SK-N-SH (cell line): ENCODE results near the gene ZSCAN10. TPM values are rescaled to one million over a fixed set of nuclear protein-coding genes. Genes with fewer than 3 reads are reported as not detected.

Source experiments
- CTCF ChIA-PET: fragments of 300-600, 350-600 bp; formaldehyde crosslinking; extraction: SDS; loops from one replicate; lab custom pipeline; 2021; lab: Yijun Ruan, JAX
- POLR2A ChIA-PET: fragments of 350-600 bp; sonication (Branson Sonifier 250); formaldehyde crosslinking; extraction: SDS; loops from one replicate; lab custom pipeline; 2020; ENCODE audit warnings: antibody characterized with exemption, inconsistent platforms; lab: Yijun Ruan, JAX
- DNase-seq: peaks from one replicate; pipeline ENCODE4 v3.0.0; 2012
- H2AFZ ChIP-seq: fragments of 200-600 bp; sonication (generic); 2 replicates; pipeline ENCODE4 v1.8.1; 2016; ENCODE audit warnings: antibody characterized with exemption, mild to moderate bottlenecking, low read depth
- H3F3A ChIP-seq: fragments of 200-600 bp; sonication (generic); replicated peaks from 2 replicates; pipeline ENCODE3; 2016; ENCODE audit warnings: antibody characterized with exemption, mild to moderate bottlenecking; ENCODE audit not compliant: insufficient read depth
- H3K27ac ChIP-seq, 2 experiments: fragments of 200-500 bp in 1 of 2; fragments of 200-600 bp in 1 of 2; sonication (Bioruptor generic) in 1 of 2; sonication (generic), shearing (Covaris generic) in 1 of 2; 2 replicates each; pipeline versions ENCODE4 v1.5.1 to v1.6.1; 2014 to 2016; ENCODE audit warnings: low read depth in 2 of 2, inconsistent platforms in 1 of 2, low read length in 1 of 2, mild to moderate bottlenecking in 1 of 2, mixed read lengths in 1 of 2
- H3K27me3 ChIP-seq: fragments of 200-600 bp; sonication (generic), shearing (Covaris generic); 2 replicates; pipeline ENCODE4 v1.6.1; 2016; ENCODE audit warnings: mixed run types; ENCODE audit not compliant: insufficient read depth
- H3K36me3 ChIP-seq, 2 experiments: fragments of 200-500 bp in 1 of 2; fragments of 200-600 bp in 1 of 2; sonication (Bioruptor generic) in 1 of 2; sonication (generic) in 1 of 2; replicated peaks in 1 of 2; 2 replicates each; pipeline versions ENCODE3 to v1.5.1; 2014 to 2016; ENCODE audit warnings: low read length in 1 of 2, mild to moderate bottlenecking in 1 of 2; ENCODE audit not compliant: insufficient read depth in 2 of 2, control insufficient read depth in 1 of 2
- H3K4me1 ChIP-seq, 2 experiments: fragments of 200-500 bp in 1 of 2; fragments of 200-600 bp in 1 of 2; sonication (Bioruptor generic) in 1 of 2; sonication (generic), shearing (Covaris generic) in 1 of 2; 2 replicates each; pipeline versions ENCODE4 v1.5.1 to v1.6.1; 2014 to 2016; ENCODE audit warnings: low read depth in 1 of 2, low read length in 1 of 2, mixed run types in 1 of 2; ENCODE audit not compliant: insufficient read depth in 2 of 2, control insufficient read depth in 1 of 2
- H3K4me2 ChIP-seq: fragments of 200-600 bp; sonication (generic), shearing (Covaris generic); 2 replicates; pipeline ENCODE4 v1.6.1; 2017; ENCODE audit warnings: mixed run types
- H3K4me3 ChIP-seq, 2 experiments: fragments of 200-500 bp in 1 of 2; fragments of 200-600 bp in 1 of 2; sonication (Bioruptor generic) in 1 of 2; sonication (generic), shearing (Covaris generic) in 1 of 2; 2 replicates each; pipeline versions ENCODE4 v1.5.1 to v1.8.1; 2014 to 2016; ENCODE audit warnings: low read depth in 2 of 2, inconsistent platforms in 1 of 2, low read length in 1 of 2, mild to moderate bottlenecking in 1 of 2, mixed read lengths in 1 of 2, moderate library complexity in 1 of 2
- H3K79me2 ChIP-seq: fragments of 200-600 bp; sonication (generic); 2 replicates; pipeline ENCODE4 v1.8.1; 2017; ENCODE audit warnings: mild to moderate bottlenecking; ENCODE audit not compliant: insufficient read depth
- H3K9ac ChIP-seq: fragments of 200-600 bp; sonication (generic); 2 replicates; pipeline ENCODE4 v1.6.1; 2017; ENCODE audit warnings: mixed run types
- H3K9me2 ChIP-seq: fragments of 200-600 bp; sonication (generic); 2 replicates; pipeline ENCODE4 v1.6.1; 2017; ENCODE audit warnings: mixed run types
- H3K9me3 ChIP-seq: fragments of 200-600 bp; sonication (generic); 2 replicates; pipeline ENCODE4 v1.6.1; 2017; ENCODE audit warnings: mixed run types, mild to moderate bottlenecking, moderate library complexity
- H4K20me1 ChIP-seq: fragments of 200-600 bp; sonication (generic); 2 replicates; pipeline ENCODE4 v1.6.1; 2017; ENCODE audit warnings: mild to moderate bottlenecking, mixed run types; ENCODE audit not compliant: insufficient read depth
- ELF1 ChIP-seq: IDR thresholded peaks from 2 replicates; pipeline ENCODE4 v1.4.0; 2012
- EP300 ChIP-seq, 2 experiments: IDR thresholded peaks; 2 replicates each; pipeline versions ENCODE4 v1.4.0 to v1.6.1; 2012; ENCODE audit warnings: borderline replicate concordance in 1 of 2, low read depth in 1 of 2, low read length in 1 of 2
- FOSL2 ChIP-seq: IDR thresholded peaks from 2 replicates; pipeline ENCODE4 v1.4.0; 2012; ENCODE audit warnings: low read depth, mild to moderate bottlenecking, moderate library complexity, borderline replicate concordance
- FOXM1 ChIP-seq: IDR thresholded peaks from 2 replicates; pipeline ENCODE4 v1.4.0; 2012; ENCODE audit warnings: low read depth, mild to moderate bottlenecking
- GABPA ChIP-seq: IDR thresholded peaks from 2 replicates; pipeline ENCODE4 v1.4.0; 2012; ENCODE audit warnings: low read depth, mild to moderate bottlenecking
- GATA2 ChIP-seq: sonication (generic); formaldehyde crosslinking; IDR thresholded peaks from 2 replicates; pipeline ENCODE4 v1.5.0; 2020; ENCODE audit warnings: mild to moderate bottlenecking, missing genetic modification reagents
- MEF2A ChIP-seq: IDR thresholded peaks from 2 replicates; pipeline ENCODE4 v1.4.0; 2012; ENCODE audit warnings: low read depth, borderline replicate concordance
- NFIC ChIP-seq: IDR thresholded peaks from 2 replicates; pipeline ENCODE4 v1.4.0; 2012; ENCODE audit warnings: borderline replicate concordance
- NRF1 ChIP-seq: IDR thresholded peaks from 2 replicates; pipeline ENCODE4 v1.6.1; 2012; ENCODE audit warnings: low read depth, mild to moderate bottlenecking, low read length
- POLR2AphosphoS5 ChIP-seq: IDR thresholded peaks from 2 replicates; pipeline ENCODE4 v1.6.1; 2012; ENCODE audit warnings: low read depth, low read length
- RCOR1 ChIP-seq: fragments of 150-350 bp; IDR thresholded peaks from 2 replicates; pipeline ENCODE4 v1.6.1; 2017; ENCODE audit warnings: antibody characterized with exemption, low read length
- SIN3A ChIP-seq: IDR thresholded peaks from 2 replicates; pipeline ENCODE4 v1.6.1; 2012; ENCODE audit warnings: low read depth, mild to moderate bottlenecking, low read length, moderate library complexity, borderline replicate concordance
- TEAD4 ChIP-seq: IDR thresholded peaks from 2 replicates; pipeline ENCODE4 v1.4.0; 2012; ENCODE audit warnings: mild to moderate bottlenecking, borderline replicate concordance; ENCODE audit not compliant: insufficient read depth
- YY1 ChIP-seq: IDR thresholded peaks from 2 replicates; pipeline ENCODE4 v1.4.0; 2012; ENCODE audit warnings: low read depth, mild to moderate bottlenecking
- WGBS: methylation state at CpG from one replicate; pipeline ENCODE4 v1.1.6; 2017; ENCODE audit warnings: low lambda C conversion rate; 5-methylcytosine and 5-hydroxymethylcytosine counted together
- polyA plus RNA-seq, 3 experiments: library from polyadenylated mRNA; depleted of rRNA; stranded (reverse); fragments of >200 nt; gene quantifications; 2 replicates each; pipeline ENCODE4 v1.2.3, GENCODE V29; 2012
- TF ChIP-seq, protein P1 (sequence below): IDR thresholded peaks from 2 replicates; pipeline ENCODE4 v1.4.0; 2012; ENCODE audit warnings: low read depth
- TF ChIP-seq, protein P2 (sequence below): IDR thresholded peaks from 2 replicates; pipeline ENCODE4; 2012
- TF ChIP-seq, protein P3 (sequence below): fragments of 150-350 bp; IDR thresholded peaks from 2 replicates; pipeline ENCODE4 v1.6.1; 2016; ENCODE audit warnings: mild to moderate bottlenecking, low read depth, low read length
- TF ChIP-seq, protein P4 (sequence below): fragments of 200-600 bp; sonication (generic); IDR thresholded peaks from 2 replicates; pipeline ENCODE4 v1.6.1; 2017; ENCODE audit warnings: antibody characterized with exemption, mild to moderate bottlenecking, moderate library complexity
- TF ChIP-seq, protein P5 (sequence below): IDR thresholded peaks from 2 replicates; pipeline ENCODE4 v1.4.0; 2012; ENCODE audit warnings: low read depth, borderline replicate concordance

ZSCAN10 gene
- polyA plus RNA-seq, 1 of the 3 experiments (the other 2 are of a cell fraction), result 0.05 TPM

DNA sequence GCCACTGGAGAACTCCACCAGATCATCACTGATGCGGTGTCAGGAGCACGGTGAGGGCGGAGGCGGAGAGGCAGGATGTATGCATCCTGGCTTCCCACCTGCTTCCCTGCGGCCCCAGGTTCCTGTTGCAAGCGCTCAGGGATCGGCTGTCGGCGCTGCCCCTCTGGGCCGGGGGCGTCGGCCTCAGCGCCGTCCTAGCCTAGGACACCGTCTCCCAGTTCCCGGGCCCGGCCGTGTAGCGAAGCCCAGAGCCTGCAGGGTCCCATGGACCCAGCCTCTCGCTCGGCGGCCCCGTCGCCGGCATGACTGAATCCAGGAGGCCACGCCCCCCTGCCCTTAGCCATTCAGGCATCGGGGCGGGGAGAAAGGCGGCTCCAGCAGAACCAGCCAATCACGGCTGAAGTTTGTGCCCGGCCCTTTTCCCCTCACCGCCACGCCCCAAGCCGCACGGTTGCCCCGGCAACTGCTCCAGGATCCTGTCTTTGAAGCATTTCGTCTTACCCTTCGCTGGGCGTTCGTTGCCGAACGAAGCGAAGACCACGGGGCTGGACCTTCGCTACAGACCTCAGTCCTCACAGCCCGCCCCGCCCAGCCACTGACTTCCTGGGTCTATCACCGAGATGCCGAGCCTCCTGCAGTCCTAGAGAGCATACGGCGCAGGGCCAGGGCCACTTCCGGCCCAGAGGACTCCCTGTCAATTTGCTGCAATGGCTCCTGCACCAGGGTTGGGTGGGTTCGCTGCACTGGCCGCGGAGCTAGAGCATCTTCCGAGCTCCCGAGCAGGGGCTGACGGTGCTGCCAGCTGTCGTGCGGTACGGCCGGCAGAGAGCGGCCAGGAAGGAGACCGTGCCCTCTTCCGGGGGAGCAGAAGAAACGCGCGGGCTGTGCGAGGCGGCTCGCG, 25.1 kb upstream of the ZSCAN10 start (continued):
- TF ChIP-seq, protein P1, sequence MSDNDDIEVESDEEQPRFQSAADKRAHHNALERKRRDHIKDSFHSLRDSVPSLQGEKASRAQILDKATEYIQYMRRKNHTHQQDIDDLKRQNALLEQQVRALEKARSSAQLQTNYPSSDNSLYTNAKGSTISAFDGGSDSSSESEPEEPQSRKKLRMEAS, result peak; percentile 4; the same call in 1 of the 2 replicates
- TF ChIP-seq ELF1, result peak; percentile 84
- TF ChIP-seq, protein P2, sequence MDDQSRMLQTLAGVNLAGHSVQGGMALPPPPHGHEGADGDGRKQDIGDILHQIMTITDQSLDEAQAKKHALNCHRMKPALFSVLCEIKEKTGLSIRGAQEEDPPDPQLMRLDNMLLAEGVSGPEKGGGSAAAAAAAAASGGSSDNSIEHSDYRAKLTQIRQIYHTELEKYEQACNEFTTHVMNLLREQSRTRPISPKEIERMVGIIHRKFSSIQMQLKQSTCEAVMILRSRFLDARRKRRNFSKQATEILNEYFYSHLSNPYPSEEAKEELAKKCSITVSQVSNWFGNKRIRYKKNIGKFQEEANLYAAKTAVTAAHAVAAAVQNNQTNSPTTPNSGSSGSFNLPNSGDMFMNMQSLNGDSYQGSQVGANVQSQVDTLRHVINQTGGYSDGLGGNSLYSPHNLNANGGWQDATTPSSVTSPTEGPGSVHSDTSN, result peak; percentile 34
- TF ChIP-seq POLR2AphosphoS5, result peak; percentile 74; the same call in 1 of the 2 replicates
- no peak for TF ChIP-seq MEF2A
- TF ChIP-seq EP300 (IDR thresholded peaks at IDR 0.05; ENCODE audit: borderline replicate concordance in 1 of 2, low read depth in 1 of 2, low read length in 1 of 2), result no peak

DNA sequence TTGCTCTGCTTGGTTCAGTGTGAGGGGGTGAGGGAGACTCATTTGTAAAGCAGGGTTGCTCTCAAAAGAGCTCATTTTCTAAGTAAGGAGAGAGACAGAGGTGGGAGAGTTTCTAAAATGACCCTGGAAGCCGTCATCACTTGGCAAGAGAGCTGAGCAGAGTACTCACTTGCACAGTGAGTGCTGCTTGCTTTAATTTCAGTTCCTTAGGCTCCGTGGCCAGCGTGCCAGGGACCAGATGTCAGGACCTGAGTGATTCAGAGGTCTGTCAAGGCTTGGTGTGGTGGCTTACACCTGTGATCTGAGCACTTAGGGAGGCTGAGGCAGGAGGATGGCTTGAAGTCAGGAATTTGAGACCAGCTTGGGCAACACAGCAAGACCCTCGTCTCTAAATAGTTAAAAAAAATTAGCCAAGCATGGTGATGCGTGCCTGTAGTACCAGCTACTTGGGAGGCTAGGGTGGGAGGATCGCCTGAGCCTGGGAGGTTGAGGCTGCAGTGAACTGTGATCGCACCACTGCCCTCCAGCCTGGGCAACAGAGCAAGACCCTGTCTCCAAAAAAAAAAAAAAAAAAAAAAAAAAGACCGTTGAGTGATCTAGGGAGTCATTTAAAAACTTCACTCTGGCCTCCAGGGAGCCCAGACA, 24.0 kb upstream of the ZSCAN10 start:
- Histone ChIP-seq H3K4me1 (peaks cover 4% of the 10 kb centered on the region in 2 experiments; a peak in 1 of 4 replicates), H3K79me2 (no peaks in the 10 kb centered on the region), H3F3A (peaks cover 19% of the 10 kb centered on the region), H3K9me3 (no peaks in the 10 kb centered on the region), H3K27ac (no peak overlapping the region), H2AFZ (no peak overlapping the region), H4K20me1 (no peaks in the 10 kb centered on the region)
- WGBS, result 73% methylated on average over 8 of the region's 8 CpGs
- no peak for DNase-seq
- no peak for TF ChIP-seq POLR2AphosphoS5
- TF ChIP-seq GATA2 (CRISPR knock-in tag), result no peak
- no peak for TF ChIP-seq GABPA
- TF ChIP-seq RCOR1, result no peak
- no peak for TF ChIP-seq SIN3A
- no peak for TF ChIP-seq YY1
- TF ChIP-seq, protein P3, sequence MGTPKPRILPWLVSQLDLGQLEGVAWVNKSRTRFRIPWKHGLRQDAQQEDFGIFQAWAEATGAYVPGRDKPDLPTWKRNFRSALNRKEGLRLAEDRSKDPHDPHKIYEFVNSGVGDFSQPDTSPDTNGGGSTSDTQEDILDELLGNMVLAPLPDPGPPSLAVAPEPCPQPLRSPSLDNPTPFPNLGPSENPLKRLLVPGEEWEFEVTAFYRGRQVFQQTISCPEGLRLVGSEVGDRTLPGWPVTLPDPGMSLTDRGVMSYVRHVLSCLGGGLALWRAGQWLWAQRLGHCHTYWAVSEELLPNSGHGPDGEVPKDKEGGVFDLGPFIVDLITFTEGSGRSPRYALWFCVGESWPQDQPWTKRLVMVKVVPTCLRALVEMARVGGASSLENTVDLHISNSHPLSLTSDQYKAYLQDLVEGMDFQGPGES, result no peak
- no peak for TF ChIP-seq FOSL2
- no peak for TF ChIP-seq NRF1
- TF ChIP-seq TEAD4, result no peak
- TF ChIP-seq FOXM1, result no peak
- TF ChIP-seq NFIC, result no peak
- TF ChIP-seq, protein P4, sequence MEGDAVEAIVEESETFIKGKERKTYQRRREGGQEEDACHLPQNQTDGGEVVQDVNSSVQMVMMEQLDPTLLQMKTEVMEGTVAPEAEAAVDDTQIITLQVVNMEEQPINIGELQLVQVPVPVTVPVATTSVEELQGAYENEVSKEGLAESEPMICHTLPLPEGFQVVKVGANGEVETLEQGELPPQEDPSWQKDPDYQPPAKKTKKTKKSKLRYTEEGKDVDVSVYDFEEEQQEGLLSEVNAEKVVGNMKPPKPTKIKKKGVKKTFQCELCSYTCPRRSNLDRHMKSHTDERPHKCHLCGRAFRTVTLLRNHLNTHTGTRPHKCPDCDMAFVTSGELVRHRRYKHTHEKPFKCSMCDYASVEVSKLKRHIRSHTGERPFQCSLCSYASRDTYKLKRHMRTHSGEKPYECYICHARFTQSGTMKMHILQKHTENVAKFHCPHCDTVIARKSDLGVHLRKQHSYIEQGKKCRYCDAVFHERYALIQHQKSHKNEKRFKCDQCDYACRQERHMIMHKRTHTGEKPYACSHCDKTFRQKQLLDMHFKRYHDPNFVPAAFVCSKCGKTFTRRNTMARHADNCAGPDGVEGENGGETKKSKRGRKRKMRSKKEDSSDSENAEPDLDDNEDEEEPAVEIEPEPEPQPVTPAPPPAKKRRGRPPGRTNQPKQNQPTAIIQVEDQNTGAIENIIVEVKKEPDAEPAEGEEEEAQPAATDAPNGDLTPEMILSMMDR, result no peak
- TF ChIP-seq ELF1, result no peak
- TF ChIP-seq, protein P1, result no peak
- TF ChIP-seq, protein P5, sequence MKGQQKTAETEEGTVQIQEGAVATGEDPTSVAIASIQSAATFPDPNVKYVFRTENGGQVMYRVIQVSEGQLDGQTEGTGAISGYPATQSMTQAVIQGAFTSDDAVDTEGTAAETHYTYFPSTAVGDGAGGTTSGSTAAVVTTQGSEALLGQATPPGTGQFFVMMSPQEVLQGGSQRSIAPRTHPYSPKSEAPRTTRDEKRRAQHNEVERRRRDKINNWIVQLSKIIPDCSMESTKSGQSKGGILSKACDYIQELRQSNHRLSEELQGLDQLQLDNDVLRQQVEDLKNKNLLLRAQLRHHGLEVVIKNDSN, result no peak
- TF ChIP-seq, all 33 proteins: peak for 0
- no peak overlapping the region for H3K9ac ChIP-seq
- H3K27me3 ChIP-seq, result no peaks in the 10 kb centered on the region
- no peak overlapping the region; the same call in 1 of the 2 replicates for H3K4me2 ChIP-seq
- POLR2A ChIA-PET, result interaction anchor here (0.6 kb wide), 1 partner anchor 46 kb away, joined by 3 read pairs; no protein-coding TSS in a partner anchor
- CTCF ChIA-PET, result interaction anchor here (0.8 to 6.7 kb wide), 5 partner anchors 9 to 92 kb away, joined by 3 to 37 read pairs (median 7); no protein-coding TSS in a partner anchor
- H3K4me3 ChIP-seq, result no peak overlapping the region
- peaks cover 17 to 28% of the 10 kb centered on the region in 2 experiments for H3K36me3 ChIP-seq
- no peaks in the 10 kb centered on the region for H3K9me2 ChIP-seq
